ENCODE results near the gene PTPRM.

The PTPRM gene

DNA sequence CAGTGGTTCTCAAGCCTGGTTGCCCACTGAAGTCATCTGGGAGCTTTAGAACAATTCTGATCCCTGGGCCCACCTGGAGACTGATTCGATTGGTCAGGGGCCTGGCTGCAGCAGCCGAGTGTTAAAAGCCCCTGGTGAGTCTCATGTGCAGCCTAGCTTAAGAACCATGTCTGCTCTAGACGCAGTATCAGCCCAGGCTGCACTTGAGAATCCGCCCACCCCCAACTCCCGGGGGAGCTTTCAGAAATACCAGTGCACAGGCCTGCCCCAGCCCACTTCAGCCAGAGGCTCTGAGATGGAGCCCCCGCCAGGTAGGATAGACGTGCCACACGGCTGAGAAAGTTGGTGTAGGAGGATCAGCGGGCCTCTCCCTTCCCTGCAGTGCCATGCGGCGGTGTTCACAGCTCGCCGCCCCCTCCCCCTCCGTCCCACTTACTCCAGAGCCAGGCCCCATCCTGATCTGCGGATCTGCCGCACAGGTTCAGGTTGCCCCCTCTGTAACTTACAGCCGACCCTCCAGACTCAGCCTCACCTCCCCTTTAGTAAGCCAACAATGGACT, 833.2 kb downstream of the PTPRM start:
- no peak for DNase-seq (ENCODE audit: low read depth)

DNA sequence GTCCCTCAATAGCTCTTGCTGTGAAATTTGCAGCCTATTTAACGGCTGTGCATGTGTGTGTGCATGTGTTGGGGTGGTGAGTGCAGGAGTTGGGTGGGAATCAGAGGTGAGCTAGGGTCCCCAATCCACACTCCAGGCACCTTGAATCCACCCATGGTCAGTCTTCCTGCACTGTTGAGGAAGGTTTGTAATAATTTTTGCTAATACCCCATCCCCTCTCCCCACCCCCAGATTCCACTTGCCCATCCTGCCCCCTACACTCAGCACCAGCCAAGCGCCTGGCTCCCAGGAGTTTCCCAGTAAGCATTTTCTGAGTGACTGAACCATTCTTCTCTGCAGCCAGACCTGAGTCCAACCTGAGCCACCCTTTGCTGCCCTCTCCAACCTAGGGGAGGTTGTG, 833.7 kb downstream of the PTPRM start:
- DNase-seq (ENCODE audit: low read depth), result no peak

DNA sequence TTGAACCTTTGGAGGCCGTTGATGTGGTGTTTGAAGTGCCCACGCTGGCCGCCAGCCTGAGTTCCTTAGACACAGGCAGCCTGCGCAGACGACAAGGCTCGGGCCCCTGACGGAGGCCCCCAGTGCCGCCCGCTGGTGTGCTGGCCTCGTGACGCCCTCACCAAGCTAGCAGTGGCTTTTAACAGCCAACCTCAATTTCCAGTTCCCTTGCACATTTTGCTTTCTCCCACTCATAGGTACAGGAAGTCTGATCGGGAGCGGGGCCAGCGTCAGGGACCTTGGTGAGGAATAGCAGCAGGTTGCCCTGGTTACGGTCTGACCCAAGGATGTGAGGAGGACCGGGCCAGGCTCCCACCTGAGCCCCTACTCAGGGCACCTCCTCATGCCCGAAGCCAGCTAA, 834.5 kb downstream of the PTPRM start:
- DNase-seq (ENCODE audit: low read depth), result no peak

DNA sequence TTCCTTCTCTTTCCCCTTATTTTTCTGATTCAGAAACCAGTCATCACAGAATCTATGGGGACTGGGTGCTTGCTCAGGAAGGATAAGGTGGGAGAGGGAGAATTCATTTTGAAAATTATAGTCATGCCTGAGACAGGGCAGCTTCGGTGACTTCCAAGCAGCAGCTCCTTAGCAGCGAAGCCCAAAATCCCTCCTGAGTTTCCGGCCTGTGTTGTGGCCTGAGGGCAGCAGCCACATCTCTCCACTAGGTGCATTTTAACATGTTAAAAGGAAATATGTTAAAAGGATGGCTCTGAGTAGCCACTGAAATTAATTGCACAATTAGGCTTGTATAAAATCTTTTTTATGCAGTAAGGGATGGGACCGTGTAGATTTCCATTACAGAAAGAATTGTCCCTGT, 835.1 kb downstream of the PTPRM start:
- DNase-seq (ENCODE audit: low read depth), result no peak

DNA sequence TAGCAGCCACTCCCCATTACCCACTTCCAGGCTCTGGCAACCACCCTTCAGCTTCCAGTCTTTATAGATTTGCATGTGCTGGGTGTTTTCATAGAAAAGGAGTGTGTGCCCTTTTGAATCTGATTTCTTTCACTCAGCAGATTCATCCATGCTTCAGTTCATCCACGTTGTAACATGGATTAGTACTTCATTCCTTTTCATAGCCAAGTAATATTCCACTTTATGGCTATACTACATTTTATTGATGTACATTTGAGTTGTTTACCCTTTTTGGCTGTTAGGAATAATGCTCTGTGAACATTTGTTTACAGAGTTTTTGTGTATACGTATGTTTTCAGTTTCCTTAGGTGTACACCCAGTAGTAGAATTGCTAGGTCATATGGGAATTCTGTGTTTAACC, 836.6 kb downstream of the PTPRM start:
- DNase-seq (ENCODE audit: low read depth), result no peak

DNA sequence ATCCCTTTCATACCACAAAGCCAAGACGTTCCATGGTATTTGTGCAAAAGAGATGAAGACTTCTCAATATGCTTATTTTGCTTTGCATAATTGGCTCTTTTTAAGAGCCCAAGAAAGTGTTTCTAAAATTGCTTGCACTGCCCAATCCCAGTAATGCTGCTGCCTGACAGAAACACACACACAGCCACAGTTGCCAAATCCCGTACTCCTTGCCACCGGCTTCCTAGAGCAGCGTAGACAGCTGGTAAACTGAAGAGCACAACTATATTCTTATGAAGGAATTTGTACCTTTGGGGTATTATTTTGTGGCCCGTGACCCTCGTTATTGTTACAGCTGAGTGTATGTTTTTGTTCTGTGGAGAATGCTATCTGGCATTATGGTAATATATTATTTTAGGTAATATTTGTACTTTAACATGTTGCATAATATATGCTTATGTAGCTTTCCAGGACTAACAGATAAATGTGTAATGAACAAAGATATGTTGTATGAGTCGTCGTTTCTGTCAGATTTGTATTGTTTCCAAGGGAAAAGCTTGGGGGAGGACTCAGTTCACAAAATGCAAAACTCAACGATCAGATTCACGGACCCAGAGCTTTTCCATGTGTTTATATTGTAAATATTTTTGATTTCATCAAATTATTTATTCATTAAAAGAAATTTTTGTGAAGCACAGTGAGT, 839.2 kb downstream of the PTPRM start:
- no peak for DNase-seq (ENCODE audit: low read depth)

DNA sequence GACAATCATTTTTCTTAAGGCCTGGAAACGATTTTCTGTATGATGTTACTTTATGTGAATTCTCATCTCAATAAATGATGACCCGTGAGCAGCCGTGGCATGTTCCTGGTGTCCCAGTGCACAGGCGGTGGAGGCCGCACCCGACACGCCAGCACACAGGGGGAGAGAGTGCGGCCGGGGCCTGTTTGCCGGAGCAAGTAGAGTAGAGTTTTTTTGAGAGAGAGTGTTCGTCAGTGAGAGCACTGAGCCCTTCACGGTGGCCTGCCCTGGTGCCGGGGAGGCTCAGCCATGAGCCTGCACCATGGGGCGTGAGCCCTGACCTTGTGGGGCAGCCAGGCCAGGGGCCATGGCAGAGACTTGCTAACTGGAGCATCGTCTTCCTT, 839.7 kb downstream of the PTPRM start:
- DNase-seq (ENCODE audit: low read depth), result no peak

DNA sequence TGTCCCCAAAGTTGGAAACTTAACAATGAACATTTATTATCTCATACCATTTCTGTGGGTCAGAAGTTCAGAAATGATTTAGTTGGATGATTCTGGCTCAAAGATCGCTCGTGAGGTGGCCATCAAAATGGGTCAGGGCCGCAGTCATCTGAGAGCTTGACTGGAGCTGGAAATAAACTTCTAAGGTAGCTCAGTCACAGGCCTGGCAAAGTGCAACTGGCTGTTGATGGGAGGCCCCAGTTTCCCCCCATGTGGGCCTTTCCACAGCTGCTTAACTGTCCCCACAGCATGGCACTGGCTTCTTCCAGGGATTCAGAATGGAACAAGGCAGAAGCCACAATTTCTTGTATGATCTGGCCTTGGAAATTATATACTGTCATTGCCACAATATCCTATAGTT, 842.0 kb downstream of the PTPRM start:
- DNase-seq (ENCODE audit: low read depth), result no peak

DNA sequence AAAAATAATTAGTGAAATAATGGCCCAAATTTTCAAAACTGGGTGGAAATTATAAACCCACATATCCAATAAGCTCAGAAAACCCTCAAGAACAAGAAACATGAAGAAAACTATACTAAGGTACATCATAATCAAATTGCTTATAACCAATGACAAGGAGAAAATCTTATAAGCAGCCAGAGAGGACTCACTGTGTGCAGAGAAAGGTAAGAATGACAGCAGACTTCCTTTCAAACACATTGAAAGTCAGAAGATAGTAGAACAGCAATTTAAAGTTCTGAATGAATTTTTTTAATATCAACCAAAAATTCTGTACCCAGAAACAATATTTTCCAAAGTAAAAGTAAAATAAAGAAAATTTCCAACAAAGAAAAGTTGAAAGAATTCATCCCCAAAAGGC, 844.4 kb downstream of the PTPRM start:
- DNase-seq (ENCODE audit: low read depth), result no peak

DNA sequence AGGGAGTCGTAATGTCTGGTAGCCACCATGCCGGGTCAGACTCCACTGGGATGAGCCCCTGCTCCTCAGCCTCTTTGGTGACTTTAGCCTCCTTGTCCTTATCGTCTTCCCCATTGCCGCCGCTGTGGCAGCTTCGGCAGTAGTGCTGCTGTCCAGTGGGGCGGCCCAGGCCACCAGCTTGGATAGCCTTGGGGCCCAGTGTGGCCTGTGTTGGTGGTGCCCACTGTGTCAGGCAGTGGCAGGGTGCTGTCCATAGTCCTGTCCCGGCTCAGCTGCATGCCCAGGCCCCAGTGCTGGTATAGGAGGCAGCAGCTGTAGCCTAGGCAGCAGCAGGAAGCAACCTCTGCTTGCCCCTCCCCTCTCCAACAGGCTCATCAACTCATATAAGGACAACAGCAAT, 845.0 kb downstream of the PTPRM start:
- DNase-seq (ENCODE audit: low read depth), result no peak

DNA sequence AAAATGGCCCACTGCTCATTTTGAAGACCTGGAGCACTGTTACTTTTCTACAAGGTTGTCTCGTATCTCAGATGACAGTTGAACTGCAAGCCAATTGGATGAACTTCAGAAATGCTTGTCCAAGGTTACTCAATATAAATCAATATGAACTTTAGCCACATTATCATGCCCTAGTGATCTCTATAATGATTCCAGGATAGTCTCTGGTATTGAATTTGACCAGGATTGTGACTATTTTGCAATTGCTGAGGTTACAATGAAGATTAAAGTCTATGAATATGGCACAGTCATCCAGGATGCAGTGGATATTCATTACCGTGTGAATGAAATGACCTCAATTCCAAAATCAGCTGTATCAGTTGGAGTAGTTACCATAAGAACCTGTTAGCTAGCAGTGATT, 846.1 kb downstream of the PTPRM start:
- DNase-seq (ENCODE audit: low read depth), result no peak

DNA sequence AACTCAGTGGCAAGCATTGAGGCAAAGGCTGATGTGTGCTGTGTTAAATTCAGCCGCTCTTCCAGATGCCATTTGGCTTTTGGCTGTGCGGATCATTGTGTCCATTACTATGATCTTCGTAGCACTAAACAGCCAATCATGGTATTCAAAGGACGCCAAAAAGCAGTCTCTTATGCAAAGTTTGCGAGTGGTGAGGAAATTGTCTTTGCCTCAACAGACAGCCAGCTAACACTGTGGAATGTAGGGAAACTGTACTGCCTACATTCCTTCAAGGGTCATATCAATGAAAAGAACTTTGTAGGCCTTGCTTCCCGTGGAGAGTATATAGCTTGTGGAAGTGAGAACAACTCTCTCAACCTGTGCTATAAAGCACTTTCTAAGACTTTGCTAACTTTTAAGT, 846.6 kb downstream of the PTPRM start:
- DNase-seq (ENCODE audit: low read depth), result no peak

DNA sequence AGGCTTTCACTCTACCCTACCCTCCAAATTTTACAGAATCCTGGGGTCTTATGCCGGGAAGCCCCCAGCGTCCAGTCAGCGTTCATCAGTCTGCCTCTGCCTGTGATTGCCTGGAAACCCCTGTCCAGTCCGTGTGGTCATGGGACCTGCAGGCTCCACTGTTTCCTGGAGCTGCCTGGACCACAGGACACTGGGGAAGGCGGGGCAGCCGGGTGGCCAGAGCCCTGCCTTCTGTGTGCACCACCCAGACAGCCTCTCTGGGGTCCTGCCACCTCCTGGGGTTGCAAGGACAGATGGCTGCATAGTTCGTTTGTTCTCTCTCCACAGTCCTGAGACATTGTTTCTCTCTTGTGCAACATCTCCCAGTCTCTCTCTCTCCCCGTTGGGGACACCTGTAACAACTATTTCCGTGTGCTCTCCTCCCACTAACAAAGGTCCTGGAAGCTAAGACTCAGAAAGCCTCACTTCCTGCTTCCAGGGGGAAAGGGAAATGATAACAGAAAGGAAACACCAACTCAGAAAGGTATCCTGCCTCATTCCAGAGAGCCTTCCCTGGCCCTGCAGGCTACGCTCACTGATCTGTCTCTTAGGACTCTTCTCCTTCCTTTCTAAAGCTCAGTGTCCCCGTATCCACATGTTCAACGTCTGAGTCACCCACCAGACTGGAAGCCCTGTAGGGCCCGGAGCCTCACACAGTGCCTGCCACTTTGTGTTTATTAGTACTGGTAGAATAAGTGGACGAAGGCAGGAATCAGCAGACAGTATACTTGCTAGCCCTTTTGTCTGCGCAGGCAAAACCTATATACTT, 849.3 kb downstream of the PTPRM start:
- DNase-seq (ENCODE audit: low read depth), result no peak

DNA sequence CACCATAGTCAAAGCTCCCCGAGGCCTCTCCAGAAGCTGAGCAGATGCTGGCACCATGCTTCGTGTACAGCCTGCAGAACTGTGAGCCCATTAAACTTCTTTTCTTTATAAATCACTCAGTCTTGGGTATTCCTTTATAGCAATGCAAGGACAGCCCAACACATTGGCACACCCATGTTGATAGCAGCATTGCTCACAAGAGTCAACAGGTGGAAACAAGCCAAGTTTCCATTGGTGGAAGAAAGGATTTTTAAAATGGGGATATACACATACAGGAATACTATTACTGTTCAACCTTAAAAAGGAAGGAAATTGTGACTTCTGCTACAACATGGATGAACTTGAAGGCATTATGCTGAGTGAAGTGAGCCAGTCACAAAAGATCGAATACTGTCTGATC, 855.3 kb downstream of the PTPRM start:
- DNase-seq (ENCODE audit: low read depth), result no peak

DNA sequence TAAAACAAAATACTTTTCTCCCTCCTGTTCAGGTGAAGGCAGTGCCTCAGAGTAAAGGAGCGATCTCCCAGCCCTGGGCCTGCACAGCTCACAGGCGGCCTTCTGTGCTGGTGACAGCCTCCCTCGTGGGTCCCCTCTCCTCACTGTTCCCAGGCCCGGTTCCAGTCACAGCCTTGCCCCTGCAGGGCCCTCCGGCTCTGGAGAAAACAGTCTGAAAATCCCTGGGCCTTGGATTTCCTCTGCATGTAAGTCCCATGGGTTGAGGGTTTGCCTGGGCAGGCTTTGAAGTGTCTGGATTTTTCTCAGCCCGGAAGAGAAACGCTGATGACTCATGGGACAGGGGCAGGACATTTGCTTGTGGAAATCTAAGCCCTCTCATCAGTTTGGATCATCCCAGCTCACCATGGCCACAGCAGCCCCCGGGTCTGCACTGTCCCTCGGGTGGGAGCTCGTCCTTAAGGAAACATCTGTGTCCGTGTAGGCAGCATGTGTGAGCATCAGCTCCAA, 856.0 kb downstream of the PTPRM start:
- DNase-seq (ENCODE audit: low read depth), result no peak

DNA sequence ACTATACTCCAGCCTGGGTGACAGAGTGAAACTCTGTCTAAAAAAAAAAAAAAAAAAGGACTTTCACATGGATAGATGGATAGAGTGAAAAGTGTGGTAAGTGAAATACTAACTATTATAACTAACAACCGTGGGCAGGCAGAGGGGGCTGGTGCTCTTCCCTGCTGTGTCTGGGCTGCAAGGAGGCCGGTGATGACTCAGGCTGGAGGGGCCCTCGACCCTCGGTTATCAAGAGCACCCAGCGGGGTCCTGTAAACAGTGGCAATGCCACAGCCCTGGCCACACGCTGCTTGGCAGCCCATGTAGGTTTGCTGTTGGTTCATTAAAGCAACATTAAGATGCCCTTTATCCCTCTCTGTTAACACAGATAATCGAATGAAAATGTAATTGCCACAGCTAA, 857.4 kb downstream of the PTPRM start:
- no peak for DNase-seq (ENCODE audit: low read depth)

DNA sequence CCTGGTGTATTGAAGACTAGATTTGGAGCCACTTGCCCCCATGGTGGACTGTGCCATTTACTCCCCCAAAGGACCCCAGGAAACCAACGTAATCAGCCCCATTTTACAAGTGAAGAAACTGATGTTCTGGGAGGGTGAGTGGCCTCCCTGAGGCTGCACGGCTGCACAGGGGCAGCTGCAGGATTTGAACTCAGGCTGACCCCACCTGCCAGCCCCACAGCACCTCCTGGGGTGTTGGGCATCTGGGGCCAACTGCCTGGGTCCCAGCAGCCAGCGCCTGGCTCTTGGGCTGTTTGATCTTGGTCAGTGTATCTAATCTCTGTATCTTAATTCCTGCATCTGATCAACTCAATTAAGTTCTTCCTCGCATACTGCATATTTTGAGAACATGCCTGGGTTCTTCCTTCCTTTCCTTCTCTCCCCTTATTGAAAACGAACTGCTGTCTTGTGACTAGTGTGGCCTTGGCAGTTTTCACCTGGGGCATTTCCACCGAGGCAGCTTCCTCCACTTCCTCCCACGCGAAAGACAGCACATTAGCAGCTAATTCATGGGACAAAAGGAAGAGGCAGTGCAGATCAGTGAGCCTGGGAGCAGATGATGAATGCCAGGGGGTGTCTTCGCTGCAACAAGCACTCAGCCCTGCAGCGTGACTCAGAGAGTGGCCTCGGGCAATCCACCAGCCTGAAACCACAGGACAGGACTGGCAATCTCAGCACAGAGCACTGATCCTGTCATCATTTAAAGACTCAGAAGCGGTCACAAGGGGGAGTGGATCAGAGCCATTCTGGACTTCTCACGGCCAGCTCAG, 858.0 kb downstream of the PTPRM start:
- no peak for DNase-seq (ENCODE audit: low read depth)

DNA sequence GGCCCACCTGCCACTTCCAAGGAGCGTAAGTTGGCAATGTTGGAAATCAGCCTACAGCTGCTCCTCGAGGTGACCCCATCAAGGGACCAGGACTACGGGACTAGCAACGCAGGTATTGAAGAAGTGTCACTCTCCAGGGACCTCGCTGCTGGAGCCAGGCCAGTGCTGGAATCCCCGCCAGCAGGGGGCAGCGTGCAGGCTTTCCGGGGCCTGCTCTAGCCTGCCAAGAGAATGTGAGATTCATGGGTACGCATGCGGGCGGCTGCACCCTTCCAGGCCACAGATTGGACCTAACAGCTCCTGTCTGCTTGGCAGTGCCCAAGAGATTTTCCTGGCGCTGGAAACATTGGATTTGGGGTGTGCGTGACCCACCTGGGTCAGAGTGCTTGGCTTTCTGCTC, 859.3 kb downstream of the PTPRM start:
- no peak for DNase-seq (ENCODE audit: low read depth)

DNA sequence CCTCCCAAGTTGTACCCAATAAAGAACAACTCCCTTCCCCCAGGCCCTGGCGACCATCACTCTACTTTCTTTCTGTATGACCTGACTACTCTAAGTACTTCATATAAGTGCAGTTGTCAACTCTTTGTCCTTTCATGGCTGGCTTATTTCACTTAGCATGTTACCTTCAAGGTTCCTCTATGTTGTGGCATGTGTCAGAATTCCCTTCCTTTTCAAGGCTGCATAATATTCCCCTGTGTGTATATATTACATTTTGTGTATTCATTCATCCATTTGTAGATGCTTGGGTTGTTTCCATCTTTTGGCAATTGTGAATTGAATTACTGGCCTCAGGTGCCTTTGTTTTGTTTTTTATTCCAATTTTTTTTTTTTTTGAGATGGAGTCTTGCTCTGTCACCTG, 860.2 kb downstream of the PTPRM start:
- no peak for DNase-seq (ENCODE audit: low read depth)

DNA sequence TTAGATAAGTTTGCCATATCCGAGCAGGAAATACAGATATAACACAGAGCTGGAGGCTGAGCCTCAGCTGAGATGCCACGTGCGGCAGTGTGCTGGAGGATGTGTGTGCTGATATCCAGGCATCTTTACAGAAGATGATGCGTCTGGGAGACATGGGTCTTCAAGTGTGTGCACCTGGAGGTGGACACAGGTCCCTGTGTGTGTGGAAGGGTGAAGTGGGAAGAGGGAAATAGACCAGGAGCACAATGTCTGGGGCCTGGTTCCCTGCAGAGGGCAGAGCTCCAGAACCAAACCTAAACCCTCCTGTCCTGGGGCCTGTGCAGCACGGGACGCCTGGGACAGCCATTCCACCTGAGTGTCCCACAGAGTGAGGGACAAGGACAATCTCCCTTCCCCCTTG, 861.8 kb downstream of the PTPRM start:
- DNase-seq (ENCODE audit: low read depth), result no peak

DNA sequence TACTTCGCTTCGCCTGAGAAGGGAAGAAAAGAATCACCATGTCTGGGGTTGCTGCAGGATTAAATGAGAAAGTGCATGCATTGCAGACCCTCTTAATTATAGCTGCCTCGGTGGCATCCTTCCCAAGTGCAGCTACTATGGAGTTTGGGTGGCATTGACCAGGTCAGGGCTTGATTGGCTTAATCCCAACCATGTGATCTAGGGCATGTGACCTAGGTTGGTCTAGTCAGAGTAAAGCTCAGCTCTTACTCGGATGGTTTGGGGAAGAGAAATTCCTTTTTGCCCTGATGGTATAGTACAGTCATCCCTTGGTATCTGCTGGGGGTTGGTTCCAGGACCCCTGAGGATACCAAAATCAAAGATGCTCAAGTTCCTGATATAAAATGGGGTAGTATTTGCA, 863.9 kb downstream of the PTPRM start:
- no peak for DNase-seq (ENCODE audit: low read depth)

DNA sequence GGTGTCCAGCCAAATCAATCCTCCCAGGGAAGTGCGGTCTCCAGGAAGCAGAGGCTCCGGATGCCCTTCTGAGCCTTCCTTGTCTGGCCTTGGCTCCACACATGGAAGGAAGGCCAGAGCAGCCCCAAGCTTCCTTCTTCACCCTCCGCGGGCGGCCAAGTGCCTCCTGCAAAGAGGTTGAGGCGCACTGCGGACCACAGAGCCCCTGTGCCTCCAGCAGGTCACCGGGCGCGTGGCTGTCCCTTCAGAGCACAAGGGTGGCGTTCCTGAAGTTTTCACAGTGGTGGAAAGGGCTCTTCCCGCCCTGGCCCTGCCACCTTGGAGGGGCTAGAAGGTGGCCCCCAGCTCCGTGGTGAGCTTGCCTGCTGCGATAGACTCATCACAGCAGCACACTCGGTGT, 866.2 kb downstream of the PTPRM start:
- no peak for DNase-seq (ENCODE audit: low read depth)

DNA sequence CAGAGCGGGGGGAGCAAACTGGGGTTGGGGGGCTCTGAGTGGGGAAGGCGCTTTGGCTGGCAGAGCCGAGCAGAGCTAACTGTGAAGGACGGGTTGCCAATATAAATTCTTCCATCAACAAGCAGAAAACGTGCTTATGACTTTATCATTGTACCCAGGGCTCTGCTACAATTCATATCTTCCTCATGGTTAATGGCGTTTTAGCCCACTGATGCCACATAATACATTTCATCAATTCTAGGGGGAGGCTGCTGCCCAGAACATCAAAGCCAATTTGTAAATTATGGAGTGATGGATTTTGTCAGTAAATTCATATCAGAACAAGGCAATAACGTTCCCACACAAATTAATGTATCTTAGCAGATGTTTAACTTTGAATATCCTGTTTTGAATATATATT, 866.7 kb downstream of the PTPRM start:
- no peak for DNase-seq (ENCODE audit: low read depth)
